ENCODE results near the gene LRIT1. TPM values are rescaled to one million over a fixed set of nuclear protein-coding genes. Genes with fewer than 3 reads are reported as not detected.

LRIT1 gene
- polyA plus RNA-seq, 2 of the 4 experiments (the other 2 are of a cell fraction): not detected

DNA sequence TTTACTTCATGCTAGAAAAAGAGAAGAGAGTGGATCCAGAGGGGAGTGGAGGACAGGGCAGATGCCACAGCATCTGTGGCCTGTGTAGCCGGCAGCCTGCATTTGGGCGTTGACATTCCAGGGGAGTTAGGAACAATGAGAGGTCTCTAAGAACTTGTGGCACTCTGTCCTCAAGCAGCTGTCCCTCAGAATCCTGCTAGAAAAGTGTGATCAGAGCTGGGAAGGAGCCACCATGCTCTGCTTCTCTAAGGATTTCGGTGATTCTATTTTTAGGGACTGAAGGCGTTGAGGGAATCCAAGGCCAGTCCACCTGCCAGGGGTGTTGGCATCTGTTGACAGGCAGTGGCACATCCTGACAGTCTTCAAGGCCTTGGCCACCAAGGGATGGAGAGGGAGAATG lies 23.6 kb downstream of the LRIT1 start:
- no peak for TF ChIP-seq MYC (IDR thresholded peaks at IDR 0.05; ENCODE audit: borderline replicate concordance, low read length)
- TF ChIP-seq ESRRA (IDR thresholded peaks at IDR 0.05; ENCODE audit: borderline replicate concordance, low read length): no peak
- no peak for TF ChIP-seq TP53 (CRISPR knock-in tag; IDR thresholded peaks at IDR 0.05)
- no peak for TF ChIP-seq CBX8 (IDR thresholded peaks at IDR 0.05)
- TF ChIP-seq POLR2AphosphoS2 (conservative IDR thresholded peaks at IDR 0.05; ENCODE audit: low read length): no peak
- TF ChIP-seq HES2 (IDR thresholded peaks at IDR 0.05): no peak
- no peak for TF ChIP-seq TFCP2L1 (CRISPR knock-in tag; IDR thresholded peaks at IDR 0.05)
- no peak for TF ChIP-seq SMC3 (IDR thresholded peaks at IDR 0.05)
- TF ChIP-seq RAD21 (conservative IDR thresholded peaks at IDR 0.05 in 1 of 2, IDR thresholded peaks at IDR 0.05 in 1 of 2): no peak
- no peak for TF ChIP-seq ZC3H11A (IDR thresholded peaks at IDR 0.05)
- no peak for FAIRE-seq

GRCh38 chr10:84216834-84217233 lies 24.5 kb downstream of the LRIT1 start:
- H3K4me3 ChIP-seq: no peak overlapping the region
- no peaks in the 10 kb centered on the region for H3K4me1 ChIP-seq
- no peak for DNase-seq (ENCODE audit: low read depth in 1 of 2, low spot score in 1 of 2)
- no peak for FAIRE-seq
- 0 out of 3 replicates have a peak, but pooled peaks cover 2% of the 10 kb centered on the region for H3K9me3 ChIP-seq
- WGBS (ENCODE audit: missing lambda C conversion rate): 14% methylated on average over 6 of the region's 9 CpGs
- H3K27ac ChIP-seq: no peak overlapping the region
- ChIA-PET CTCF (interaction anchor here (1.1 to 2.1 kb wide), 4 partner anchors 11 to 321 kb away, joined by 3 to 8 read pairs (median 5); no protein-coding TSS in a partner anchor), POLR2A (no interaction called here)
- H3K4me2 ChIP-seq: no peak overlapping the region
- ATAC-seq: no peak
- TF ChIP-seq, protein P1, sequence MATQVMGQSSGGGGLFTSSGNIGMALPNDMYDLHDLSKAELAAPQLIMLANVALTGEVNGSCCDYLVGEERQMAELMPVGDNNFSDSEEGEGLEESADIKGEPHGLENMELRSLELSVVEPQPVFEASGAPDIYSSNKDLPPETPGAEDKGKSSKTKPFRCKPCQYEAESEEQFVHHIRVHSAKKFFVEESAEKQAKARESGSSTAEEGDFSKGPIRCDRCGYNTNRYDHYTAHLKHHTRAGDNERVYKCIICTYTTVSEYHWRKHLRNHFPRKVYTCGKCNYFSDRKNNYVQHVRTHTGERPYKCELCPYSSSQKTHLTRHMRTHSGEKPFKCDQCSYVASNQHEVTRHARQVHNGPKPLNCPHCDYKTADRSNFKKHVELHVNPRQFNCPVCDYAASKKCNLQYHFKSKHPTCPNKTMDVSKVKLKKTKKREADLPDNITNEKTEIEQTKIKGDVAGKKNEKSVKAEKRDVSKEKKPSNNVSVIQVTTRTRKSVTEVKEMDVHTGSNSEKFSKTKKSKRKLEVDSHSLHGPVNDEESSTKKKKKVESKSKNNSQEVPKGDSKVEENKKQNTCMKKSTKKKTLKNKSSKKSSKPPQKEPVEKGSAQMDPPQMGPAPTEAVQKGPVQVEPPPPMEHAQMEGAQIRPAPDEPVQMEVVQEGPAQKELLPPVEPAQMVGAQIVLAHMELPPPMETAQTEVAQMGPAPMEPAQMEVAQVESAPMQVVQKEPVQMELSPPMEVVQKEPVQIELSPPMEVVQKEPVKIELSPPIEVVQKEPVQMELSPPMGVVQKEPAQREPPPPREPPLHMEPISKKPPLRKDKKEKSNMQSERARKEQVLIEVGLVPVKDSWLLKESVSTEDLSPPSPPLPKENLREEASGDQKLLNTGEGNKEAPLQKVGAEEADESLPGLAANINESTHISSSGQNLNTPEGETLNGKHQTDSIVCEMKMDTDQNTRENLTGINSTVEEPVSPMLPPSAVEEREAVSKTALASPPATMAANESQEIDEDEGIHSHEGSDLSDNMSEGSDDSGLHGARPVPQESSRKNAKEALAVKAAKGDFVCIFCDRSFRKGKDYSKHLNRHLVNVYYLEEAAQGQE (IDR thresholded peaks at IDR 0.05): no peak
- no peak for TF ChIP-seq GATA3 (IDR thresholded peaks at IDR 0.05; ENCODE audit: borderline replicate concordance)
- no peak for TF ChIP-seq FOSB (CRISPR knock-in tag; IDR thresholded peaks at IDR 0.05)
- TF ChIP-seq, protein P2, sequence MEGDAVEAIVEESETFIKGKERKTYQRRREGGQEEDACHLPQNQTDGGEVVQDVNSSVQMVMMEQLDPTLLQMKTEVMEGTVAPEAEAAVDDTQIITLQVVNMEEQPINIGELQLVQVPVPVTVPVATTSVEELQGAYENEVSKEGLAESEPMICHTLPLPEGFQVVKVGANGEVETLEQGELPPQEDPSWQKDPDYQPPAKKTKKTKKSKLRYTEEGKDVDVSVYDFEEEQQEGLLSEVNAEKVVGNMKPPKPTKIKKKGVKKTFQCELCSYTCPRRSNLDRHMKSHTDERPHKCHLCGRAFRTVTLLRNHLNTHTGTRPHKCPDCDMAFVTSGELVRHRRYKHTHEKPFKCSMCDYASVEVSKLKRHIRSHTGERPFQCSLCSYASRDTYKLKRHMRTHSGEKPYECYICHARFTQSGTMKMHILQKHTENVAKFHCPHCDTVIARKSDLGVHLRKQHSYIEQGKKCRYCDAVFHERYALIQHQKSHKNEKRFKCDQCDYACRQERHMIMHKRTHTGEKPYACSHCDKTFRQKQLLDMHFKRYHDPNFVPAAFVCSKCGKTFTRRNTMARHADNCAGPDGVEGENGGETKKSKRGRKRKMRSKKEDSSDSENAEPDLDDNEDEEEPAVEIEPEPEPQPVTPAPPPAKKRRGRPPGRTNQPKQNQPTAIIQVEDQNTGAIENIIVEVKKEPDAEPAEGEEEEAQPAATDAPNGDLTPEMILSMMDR (IDR thresholded peaks at IDR 0.05): no peak
- TF ChIP-seq MAZ (IDR thresholded peaks at IDR 0.05; ENCODE audit: borderline replicate concordance, low read depth, low read length): no peak
- no peak for TF ChIP-seq ELK1 (IDR thresholded peaks at IDR 0.05; ENCODE audit: low read depth, low read length)
- no peak for TF ChIP-seq EP300 (IDR thresholded peaks at IDR 0.05)
- TF ChIP-seq ZFP36 (IDR thresholded peaks at IDR 0.05; ENCODE audit: borderline replicate concordance, partially characterized antibody): no peak
- TF ChIP-seq MAX (IDR thresholded peaks at IDR 0.05): no peak
- no peak for TF ChIP-seq RNF2 (IDR thresholded peaks at IDR 0.05; ENCODE audit: borderline replicate concordance, low read depth)
- TF ChIP-seq FOSL2 (IDR thresholded peaks at IDR 0.05): no peak
- no peak for TF ChIP-seq FOSL2 (CRISPR knock-in tag; IDR thresholded peaks at IDR 0.05)
- TF ChIP-seq CBX8 (IDR thresholded peaks at IDR 0.05): no peak
- TF ChIP-seq HMGXB4 (CRISPR knock-in tag; IDR thresholded peaks at IDR 0.05; ENCODE audit: borderline replicate concordance): no peak
- TF ChIP-seq KDM1A (IDR thresholded peaks at IDR 0.05; ENCODE audit: low read depth): no peak
- no peak for TF ChIP-seq SMC3 (IDR thresholded peaks at IDR 0.05)
- no peak for TF ChIP-seq POLR2A (IDR thresholded peaks at IDR 0.05; ENCODE audit: low read length)
- TF ChIP-seq ZNF302 (CRISPR knock-in tag; IDR thresholded peaks at IDR 0.05): no peak
- TF ChIP-seq MYC (IDR thresholded peaks at IDR 0.05; ENCODE audit: borderline replicate concordance, low read length): no peak
- no peak for TF ChIP-seq SREBF2 (IDR thresholded peaks at IDR 0.05)

More for the DNA sequence above, 23.6 kb downstream of the LRIT1 start:
- ChIA-PET POLR2A (no interaction called here), CTCF (interaction anchor here (1.1 to 2.1 kb wide), 4 partner anchors 12 to 320 kb away, joined by 3 to 8 read pairs (median 5); no protein-coding TSS in a partner anchor)
- no peak for DNase-seq (ENCODE audit: low read depth in 1 of 2, low spot score in 1 of 2)
- H3K4me1 ChIP-seq: no peaks in the 10 kb centered on the region
- 69% methylated on average over 4 of the region's 4 CpGs for WGBS (ENCODE audit: missing lambda C conversion rate)
- H3K4me3 ChIP-seq: no peak overlapping the region
- no peak overlapping the region for H3K4me2 ChIP-seq
- ATAC-seq: no peak
- no peak overlapping the region for H3K27ac ChIP-seq
- 0 out of 3 replicates have a peak, but pooled peaks cover 2% of the 10 kb centered on the region for H3K9me3 ChIP-seq

Measured in A549 (cell line).